Osteoblast (primary cell): ENCODE measurements around the gene RASSF4. TPM values are rescaled to one million over a fixed set of nuclear protein-coding genes. Genes with fewer than 3 reads are reported as not detected.

Source experiments
- DNase-seq: peaks from one replicate; pipeline ENCODE4 v3.0.0; 2011; ENCODE audit warnings: low spot score, mixed read lengths; ENCODE audit not compliant: insufficient read length; ENCODE audit errors: missing footprints
- H2AFZ ChIP-seq: 2 replicates; pipeline ENCODE4 v1.6.0; 2011; ENCODE audit warnings: mild to moderate bottlenecking, low read length
- H3K27ac ChIP-seq: 2 replicates; pipeline ENCODE4 v1.5.1; 2011; ENCODE audit warnings: mild to moderate bottlenecking, low read depth, low read length, moderate library complexity
- H3K27me3 ChIP-seq: 2 replicates; pipeline ENCODE4 v1.6.0; 2012; ENCODE audit warnings: mild to moderate bottlenecking, control low read depth, inconsistent platforms, low read length, moderate library complexity; ENCODE audit not compliant: insufficient read depth
- H3K36me3 ChIP-seq: 2 replicates; pipeline ENCODE4 v1.5.1; 2011; ENCODE audit warnings: mild to moderate bottlenecking, low read length, control low read depth, moderate library complexity; ENCODE audit not compliant: insufficient read depth
- H3K4me1 ChIP-seq: 2 replicates; pipeline ENCODE4 v1.5.1; 2011; ENCODE audit warnings: mild to moderate bottlenecking, low read length, control low read depth, moderate library complexity; ENCODE audit not compliant: insufficient read depth
- H3K4me2 ChIP-seq: 2 replicates; pipeline ENCODE4 v1.6.0; 2011; ENCODE audit warnings: mild to moderate bottlenecking, low read length; ENCODE audit not compliant: insufficient read depth
- H3K4me3 ChIP-seq: fragments of 200-600 bp; sonication (generic); 3 replicates; pipeline ENCODE4 v1.5.1; 2012; ENCODE audit warnings: mild to moderate bottlenecking, low read length, inconsistent platforms; ENCODE audit not compliant: insufficient read depth
- H3K79me2 ChIP-seq: 2 replicates; pipeline ENCODE4 v1.6.0; 2012; ENCODE audit warnings: mild to moderate bottlenecking, low read length, control low read depth, inconsistent platforms; ENCODE audit not compliant: insufficient read depth
- H3K9me3 ChIP-seq: 2 replicates; pipeline ENCODE4 v1.5.1; 2011; ENCODE audit warnings: low read depth, low read length, control low read depth
- H4K20me1 ChIP-seq: 2 replicates; pipeline ENCODE4 v1.6.0; 2012; ENCODE audit warnings: mild to moderate bottlenecking, low read length, control low read depth; ENCODE audit not compliant: insufficient read depth
- CTCF ChIP-seq: IDR thresholded peaks from 2 replicates; pipeline ENCODE4 v1.5.1; 2011; ENCODE audit warnings: mild to moderate bottlenecking, low read depth, low read length, moderate library complexity; ENCODE audit errors: extremely low read depth
- total RNA-seq: library from RNA; depleted of rRNA; stranded (reverse); fragments of >200 nt; gene quantifications from 2 replicates; pipeline ENCODE4 v1.2.3, GENCODE V29; 2012

Gene RASSF4
- total RNA-seq, 1 donor, result 4.0 TPM

- H3K36me3 ChIP-seq, result no peaks in the 10 kb centered on the region
- H3K4me3 ChIP-seq, result no peak overlapping the region
- DNase-seq, result no peak
- no peak overlapping the region for H2AFZ ChIP-seq
- TF ChIP-seq CTCF, result no peak
- no peaks in the 10 kb centered on the region for H4K20me1 ChIP-seq
- no peak overlapping the region for H3K27ac ChIP-seq
- H3K9me3 ChIP-seq, result no peaks in the 10 kb centered on the region
- H3K27me3 ChIP-seq, result peaks cover 21% of the 10 kb centered on the region
- H3K4me2 ChIP-seq, result no peak overlapping the region
- no peaks in the 10 kb centered on the region for H3K4me1 ChIP-seq
- H3K79me2 ChIP-seq, result no peaks in the 10 kb centered on the region
Observed at GRCh38 chr10:44911951-44912350, 47.7 kb upstream of the RASSF4 start.

- TF ChIP-seq CTCF, result no peak
- Histone ChIP-seq H2AFZ (no peak overlapping the region), H3K36me3 (no peaks in the 10 kb centered on the region), H4K20me1 (no peaks in the 10 kb centered on the region), H3K79me2 (no peaks in the 10 kb centered on the region), H3K4me1 (no peaks in the 10 kb centered on the region), H3K27me3 (peaks cover 26% of the 10 kb centered on the region), H3K4me2 (no peak overlapping the region), H3K9me3 (no peaks in the 10 kb centered on the region), H3K27ac (no peak overlapping the region), H3K4me3 (no peak overlapping the region)
- no peak for DNase-seq
Observed at GRCh38 chr10:44913350-44914081, 46.1 kb upstream of the RASSF4 start.

- DNase-seq, result no peak
- Histone ChIP-seq H3K27me3 (peaks cover 38% of the 10 kb centered on the region), H3K27ac (no peak overlapping the region)
Observed at GRCh38 chr10:44914891-44915290, 44.7 kb upstream of the RASSF4 start.

More at GRCh38 chr10:44914891-44915290, 44.7 kb upstream of the RASSF4 start:
- Histone ChIP-seq H2AFZ (no peak overlapping the region), H3K36me3 (no peaks in the 10 kb centered on the region), H3K4me1 (no peaks in the 10 kb centered on the region), H4K20me1 (no peaks in the 10 kb centered on the region), H3K9me3 (no peaks in the 10 kb centered on the region), H3K4me3 (no peak overlapping the region), H3K79me2 (no peaks in the 10 kb centered on the region), H3K4me2 (no peak overlapping the region)
- TF ChIP-seq CTCF, result no peak
